HG03469 (cell line): ENCODE data around the gene PCBP2.

Source experiments
- ATAC-seq: cut with Tn5 transposase; IDR thresholded peaks from one replicate; pipeline ENCODE4 v1.9.1; 2021; ENCODE audit warnings: mild to moderate bottlenecking, moderate library complexity, moderate number of reproducible peaks; ENCODE audit not compliant: unreplicated experiment

PCBP2 gene

GRCh38 chr12:53506450-53506785 is 54.5 kb downstream of the PCBP2 start:
- no peak for ATAC-seq

- ATAC-seq: no peak
These were observed 55.1 kb downstream of the PCBP2 start, which contains the start of gene NPFF for GRCh38 chr12:53506881-53507602. Gene NPFF, minus strand, starts transcription at chr12:53507484. Its CDS starts 10 bp downstream, at chr12:53507474.

- ATAC-seq: no peak
These were observed 55.6 kb downstream of the PCBP2 start for GRCh38 chr12:53507603-53507885.

GRCh38 chr12:53508534-53509170 is 56.8 kb downstream of the PCBP2 start:
- ATAC-seq: peak; percentile 67

GRCh38 chr12:53510181-53510812 is 58.4 kb downstream of the PCBP2 start:
- ATAC-seq: no peak

DNA sequence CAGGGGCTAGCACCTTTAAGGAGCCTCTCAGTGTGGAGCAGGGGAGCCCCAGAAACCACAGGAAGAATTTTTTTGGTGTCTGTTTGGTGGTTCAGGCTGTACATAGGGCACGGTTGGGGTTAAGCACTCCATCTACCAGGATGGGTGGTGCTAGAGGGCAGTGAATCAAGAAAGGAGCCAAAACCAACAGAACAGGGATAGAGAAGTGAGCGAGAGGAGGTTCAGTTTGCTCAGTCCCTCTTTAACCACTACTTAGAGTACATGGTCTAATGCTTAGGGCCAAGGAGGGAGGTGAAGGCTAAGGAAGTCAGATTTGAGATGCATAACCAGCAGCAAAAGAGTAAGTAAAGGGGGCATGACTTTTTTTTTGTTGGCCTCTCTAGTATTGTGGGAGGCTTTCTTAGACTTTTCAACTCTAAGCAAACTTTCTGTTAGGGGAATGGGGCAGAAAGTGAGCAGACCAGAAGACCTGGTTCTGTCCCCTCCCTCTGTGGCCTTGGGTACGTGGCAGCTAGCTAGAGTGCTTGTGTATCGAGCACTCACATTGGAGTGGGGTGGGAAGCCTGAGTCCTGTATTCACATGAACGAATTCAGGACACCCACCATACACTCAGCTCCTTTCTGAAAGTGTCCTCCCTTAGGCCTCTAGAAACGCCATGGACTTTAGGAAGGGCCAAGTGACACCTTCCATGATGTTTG is 62.0 kb downstream of the PCBP2 start:
- no peak for ATAC-seq

DNA sequence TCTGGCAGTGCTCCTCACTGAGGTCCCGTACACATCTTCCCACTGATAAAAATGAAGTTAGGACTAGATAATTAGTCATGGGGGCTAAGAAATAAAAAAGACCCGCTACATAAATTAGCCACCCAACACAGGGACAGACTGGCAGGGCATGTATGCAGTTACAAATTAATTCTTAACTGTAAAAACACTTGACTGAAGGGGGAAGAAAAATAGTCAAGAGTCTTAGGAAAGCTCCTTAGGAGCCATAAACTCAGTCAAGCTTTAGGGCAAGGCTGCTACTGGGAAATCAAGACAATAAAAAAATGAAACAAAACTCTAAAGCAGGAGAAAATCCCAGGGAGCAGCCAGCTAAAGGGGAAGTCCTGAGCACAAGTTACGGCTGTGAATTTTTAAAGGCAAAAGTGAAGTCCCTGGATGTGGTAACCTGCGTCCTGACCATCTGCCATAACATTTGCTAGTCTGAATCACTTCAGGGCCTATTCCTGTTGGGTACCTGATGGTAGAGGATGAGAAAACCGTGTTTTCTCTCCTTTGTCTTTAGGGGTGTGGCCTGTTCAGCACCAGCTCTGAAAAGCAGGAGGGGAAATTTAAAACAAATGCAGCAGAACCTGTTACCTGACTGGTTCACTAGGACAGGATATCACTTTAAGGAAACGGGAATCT is 62.9 kb downstream of the PCBP2 start:
- ATAC-seq: no peak

DNA sequence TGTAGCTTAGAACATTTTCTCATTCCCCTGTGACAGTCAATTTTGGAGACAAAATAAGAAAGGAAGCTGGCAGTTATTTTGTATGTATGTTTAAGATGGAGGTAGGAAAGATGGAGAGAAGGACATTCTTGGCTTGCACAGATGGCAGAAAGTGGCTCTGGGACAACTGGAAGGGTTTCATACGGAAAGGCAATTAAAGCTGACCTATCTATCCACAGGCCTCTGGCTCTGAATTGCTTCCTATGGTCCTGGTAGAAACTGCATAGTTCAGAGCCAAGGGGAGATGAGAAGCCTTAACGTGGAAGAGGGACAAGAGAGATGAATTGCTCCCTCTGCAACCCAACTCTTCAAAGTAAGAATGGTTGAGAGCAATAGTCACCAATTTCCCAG is 63.4 kb downstream of the PCBP2 start:
- no peak for ATAC-seq

DNA sequence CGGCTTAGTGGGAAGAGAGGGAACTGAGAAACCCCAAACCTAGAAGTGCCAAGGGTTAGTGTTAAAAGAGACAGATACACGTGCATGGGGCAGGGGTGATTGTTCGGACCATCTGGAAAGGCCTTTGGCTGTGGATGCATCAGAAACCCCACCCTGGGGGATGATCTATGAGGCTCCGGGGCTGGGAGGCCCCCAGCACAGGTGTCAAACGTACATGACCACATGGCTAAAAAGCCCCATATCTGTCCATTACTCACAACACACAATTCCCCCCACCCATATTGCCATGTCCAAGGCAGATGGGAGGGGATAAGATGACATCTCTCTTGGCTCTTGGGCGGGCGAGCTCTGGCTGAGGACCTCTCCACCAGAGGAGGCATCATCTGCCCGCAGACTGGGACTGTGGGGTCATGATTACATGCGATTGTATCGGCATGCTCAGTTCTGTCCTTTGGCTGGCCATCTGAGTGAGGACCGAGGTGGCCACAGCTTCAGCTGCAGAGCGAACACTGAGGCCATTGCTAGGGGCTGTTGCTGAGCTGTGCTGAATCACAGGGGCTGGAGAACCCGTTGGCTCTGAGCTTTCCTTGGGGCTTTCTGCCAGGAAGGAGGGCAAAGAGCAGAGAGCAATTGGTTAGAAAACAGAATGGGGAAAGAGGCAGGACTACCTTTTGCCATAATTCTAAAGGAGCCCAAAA is 65.0 kb downstream of the PCBP2 start:
- no peak for ATAC-seq

DNA sequence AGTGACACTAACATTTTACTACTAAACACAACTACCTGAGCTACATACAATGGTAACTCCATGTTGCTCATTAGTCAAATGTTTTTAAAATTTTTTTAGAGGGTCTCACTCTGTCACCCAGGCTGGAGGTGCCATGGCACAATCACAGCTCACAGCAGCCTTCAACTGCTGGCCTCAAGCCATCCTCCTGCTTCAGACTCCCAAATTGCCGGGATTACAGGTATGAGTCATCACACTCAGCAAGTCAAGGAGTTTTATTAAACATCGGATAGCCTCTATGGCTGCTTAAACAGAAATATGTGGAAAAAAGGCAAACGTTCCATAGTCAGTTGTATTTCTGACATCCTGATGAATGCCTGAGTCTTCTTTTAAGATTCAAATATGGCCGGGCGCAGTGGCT is 66.5 kb downstream of the PCBP2 start:
- ATAC-seq: no peak

GRCh38 chr12:53523131-53523530 is 71.2 kb downstream of the PCBP2 start:
- no peak for ATAC-seq

DNA sequence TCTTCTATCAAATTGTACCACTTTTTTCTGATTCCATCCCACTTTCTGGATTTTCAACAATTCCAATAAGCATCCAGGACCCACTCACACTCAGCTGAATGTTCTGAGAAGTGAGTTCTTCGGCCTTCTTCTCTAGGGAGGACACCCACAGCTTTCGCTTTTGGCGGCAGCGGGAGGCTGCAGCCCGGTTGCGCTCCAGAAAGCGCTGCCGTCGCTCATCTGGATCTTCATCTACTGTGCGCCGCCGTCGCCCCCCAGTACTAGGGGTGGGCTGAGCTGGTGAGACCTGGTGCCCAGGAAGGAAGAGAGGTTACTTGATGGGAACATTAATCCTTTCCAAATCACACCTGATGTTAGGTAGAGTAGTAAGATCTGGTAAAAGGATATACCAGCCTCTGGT is 72.6 kb downstream of the PCBP2 start:
- no peak for ATAC-seq

- ATAC-seq: no peak
These were observed 78.2 kb downstream of the PCBP2 start for GRCh38 chr12:53530061-53530460.
